HCT116 (cell line): ENCODE measurements around the gene TMEM156. TPM values are rescaled to one million over a fixed set of nuclear protein-coding genes. Genes with fewer than 3 reads are reported as not detected.

Source experiments
- ATAC-seq: fragments of 200-7000 bp; cut with Tn5 transposase; 2 replicates; pipeline ENCODE4 v1.9.1; 2020; ENCODE audit warnings: mild to moderate bottlenecking, moderate library complexity
- BruUV-seq: library from RNA; stranded (reverse); fragments of 400-500 nt; replicated peaks from 2 replicates; lab custom pipeline; 2021; lab: Mats Ljungman, UMichigan
- CTCF ChIA-PET: fragments of 300-600 bp; sonication (Branson Sonifier 250); formaldehyde crosslinking; loops from one replicate; lab custom pipeline; 2021; ENCODE audit warnings: antibody characterized with exemption; lab: Charles Lee
- POLR2A ChIA-PET: fragments of 300-600, 350-600 bp; sonication (Branson Sonifier 250); formaldehyde crosslinking; loops from one replicate; lab custom pipeline; 2021; ENCODE audit warnings: antibody characterized with exemption; lab: Charles Lee
- RAD21 ChIA-PET, 2 experiments: fragments of 300-600 bp; sonication (Branson Sonifier 250); formaldehyde crosslinking; loops; one replicate each; lab custom pipeline; 2023; ENCODE audit warnings: low total read pairs in 2 of 2; ENCODE audit not compliant: uncharacterized antibody in 2 of 2, unreplicated experiment in 2 of 2, low non-redundant PET in 1 of 2; lab: Charles Lee
- DNase-seq: peaks from one replicate; pipeline ENCODE4 v3.0.0-alpha.2; 2010; ENCODE audit warnings: low read depth, low spot score
- H2AFZ ChIP-seq: fragments of 200-600 bp; shearing (Covaris generic), sonication (generic); 2 replicates; pipeline ENCODE4 v1.6.1; 2017; ENCODE audit warnings: low read depth, mixed run types, mixed read lengths, antibody characterized with exemption, low read length; ENCODE audit not compliant: poor library complexity, severe bottlenecking
- H3K27ac ChIP-seq: 2 replicates; pipeline ENCODE4 v1.5.1; 2012; ENCODE audit warnings: low read depth, low read length
- H3K27me3 ChIP-seq: fragments of 200-600 bp; sonication (generic); 2 replicates; pipeline ENCODE4 v1.6.1; 2016; ENCODE audit warnings: mixed run types, low read length, mixed read lengths; ENCODE audit not compliant: insufficient read depth
- H3K36me3 ChIP-seq, 2 experiments: fragments of 200-500 bp in 1 of 2; fragments of 200-600 bp in 1 of 2; sonication (Bioruptor generic) in 1 of 2; sonication (generic) in 1 of 2; 2 replicates each; pipeline versions ENCODE4 v1.5.1 to v1.6.1; 2014 to 2016; ENCODE audit warnings: low read length in 2 of 2, inconsistent platforms in 1 of 2, mixed read lengths in 1 of 2, mixed run types in 1 of 2; ENCODE audit not compliant: insufficient read depth in 2 of 2, control insufficient read depth in 1 of 2
- H3K4me1 ChIP-seq, 2 experiments: fragments of 200-600 bp in 1 of 2; sonication (generic) in 1 of 2; 2 replicates each; pipeline versions ENCODE4 v1.5.1 to v1.6.1; 2012 to 2017; ENCODE audit warnings: low read length in 2 of 2, inconsistent platforms in 1 of 2, mild to moderate bottlenecking in 1 of 2, mixed read lengths in 1 of 2, mixed run types in 1 of 2, moderate library complexity in 1 of 2; ENCODE audit not compliant: insufficient read depth in 2 of 2, control insufficient read depth in 1 of 2
- H3K4me2 ChIP-seq: fragments of 200-600 bp; sonication (generic); 2 replicates; pipeline ENCODE4 v1.6.1; 2017; ENCODE audit warnings: mixed run types, low read length, mixed read lengths
- H3K4me3 ChIP-seq, 2 experiments: fragments of 200-600 bp in 1 of 2; sonication (generic) in 1 of 2; replicated peaks in 1 of 2; 2 replicates each; pipeline ENCODE4 v1.5.1; 2011 to 2016; ENCODE audit warnings: low read length in 2 of 2, control low read depth in 1 of 2, low read depth in 1 of 2, mild to moderate bottlenecking in 1 of 2, mixed read lengths in 1 of 2, mixed run types in 1 of 2
- H3K79me2 ChIP-seq: fragments of 200-600 bp; sonication (generic); 2 replicates; pipeline ENCODE4 v1.6.1; 2017; ENCODE audit warnings: mild to moderate bottlenecking, mixed run types, low read length, moderate library complexity, mixed read lengths; ENCODE audit not compliant: insufficient read depth
- H3K9ac ChIP-seq: fragments of 200-600 bp; sonication (generic); 2 replicates; pipeline ENCODE4 v1.6.1; 2016; ENCODE audit warnings: low read length, mixed read lengths
- H3K9me2 ChIP-seq: fragments of 200-600 bp; sonication (generic), shearing (Covaris generic); 2 replicates; pipeline ENCODE4 v1.6.1; 2017; ENCODE audit warnings: mixed run types, mild to moderate bottlenecking, moderate library complexity; ENCODE audit not compliant: insufficient read depth
- H3K9me3 ChIP-seq, 2 experiments: fragments of 200-500 bp in 1 of 2; fragments of 200-600 bp in 1 of 2; sonication (Bioruptor generic) in 1 of 2; sonication (generic) in 1 of 2; 2 replicates each; pipeline ENCODE4 v1.6.1; 2014 to 2017; ENCODE audit warnings: low read length in 2 of 2, mixed read lengths in 2 of 2, inconsistent platforms in 1 of 2, low read depth in 1 of 2, mild to moderate bottlenecking in 1 of 2, mixed run types in 1 of 2, moderate library complexity in 1 of 2; ENCODE audit not compliant: control insufficient read depth in 1 of 2, insufficient read depth in 1 of 2
- H4K20me1 ChIP-seq: fragments of 200-600 bp; sonication (generic), shearing (Covaris generic); 2 replicates; pipeline ENCODE4 v1.6.1; 2017; ENCODE audit warnings: mixed run types, mild to moderate bottlenecking, moderate library complexity; ENCODE audit not compliant: insufficient read depth
- ATF3 ChIP-seq: IDR thresholded peaks from 2 replicates; pipeline ENCODE4 v1.6.1; 2012
- CEBPB ChIP-seq: IDR thresholded peaks from 2 replicates; pipeline ENCODE4 v1.6.1; 2012; ENCODE audit warnings: low read depth
- ELF1 ChIP-seq: IDR thresholded peaks from 2 replicates; pipeline ENCODE4 v1.6.1; 2012; ENCODE audit warnings: low read depth, borderline replicate concordance
- RAD21 ChIP-seq: IDR thresholded peaks from 2 replicates; pipeline ENCODE4 v1.6.1; 2012; ENCODE audit warnings: low read depth, mild to moderate bottlenecking
- REST ChIP-seq: IDR thresholded peaks from 2 replicates; pipeline ENCODE4 v1.6.1; 2012; ENCODE audit warnings: low read depth
- SIN3A ChIP-seq: IDR thresholded peaks from 2 replicates; pipeline ENCODE4 v1.6.1; 2012; ENCODE audit warnings: low read depth
- SP1 ChIP-seq: IDR thresholded peaks from 2 replicates; pipeline ENCODE4 v1.6.1; 2012; ENCODE audit warnings: low read depth
- TCF7L2 ChIP-seq: IDR thresholded peaks from 2 replicates; pipeline ENCODE4 v1.7.0; 2011; ENCODE audit warnings: borderline replicate concordance, inconsistent platforms; ENCODE audit not compliant: insufficient read depth, insufficient read length; ENCODE audit errors: extremely low read depth
- ZBTB33 ChIP-seq: IDR thresholded peaks from 2 replicates; pipeline ENCODE4 v1.6.1; 2011; ENCODE audit warnings: mild to moderate bottlenecking, low read length, moderate library complexity; ENCODE audit not compliant: insufficient replicate concordance; ENCODE audit errors: extremely low read depth
- ZNF274 ChIP-seq: fragments of 200-500 bp; sonication (Bioruptor generic); IDR thresholded peaks from 2 replicates; pipeline ENCODE4 v1.6.1; 2014; ENCODE audit warnings: mild to moderate bottlenecking, low read depth, low read length, inconsistent platforms
- intact Hi-C: fragments of 100-400 bp; cut with micrococcal nuclease; formaldehyde crosslinking; loops from 2 replicates; pipeline ENCODE4 v1.10.0; 2022
- total RNA-seq: library from RNA; stranded (reverse); gene quantifications from one replicate; pipeline ENCODE4 v1.2.1, GENCODE V29; 2021; ENCODE audit not compliant: unreplicated experiment
- TF ChIP-seq, protein P1 (sequence below), 3 experiments: fragments of 200-600 bp in 1 of 3; sonication (generic) in 1 of 3; IDR thresholded peaks in 2 of 3; conservative IDR thresholded peaks in 1 of 3; 2 replicates each; pipeline ENCODE4 v1.5.1; 2012 to 2017; ENCODE audit warnings: low read depth in 2 of 3, low read length in 2 of 3, antibody characterized with exemption in 1 of 3, borderline replicate concordance in 1 of 3, control low read depth in 1 of 3, mild to moderate bottlenecking in 1 of 3, mixed read lengths in 1 of 3, mixed run types in 1 of 3, moderate library complexity in 1 of 3; ENCODE audit not compliant: insufficient read depth in 1 of 3

TMEM156 gene
- total RNA-seq, 1 experiment from 2014 or later, result 0.22 TPM

DNA sequence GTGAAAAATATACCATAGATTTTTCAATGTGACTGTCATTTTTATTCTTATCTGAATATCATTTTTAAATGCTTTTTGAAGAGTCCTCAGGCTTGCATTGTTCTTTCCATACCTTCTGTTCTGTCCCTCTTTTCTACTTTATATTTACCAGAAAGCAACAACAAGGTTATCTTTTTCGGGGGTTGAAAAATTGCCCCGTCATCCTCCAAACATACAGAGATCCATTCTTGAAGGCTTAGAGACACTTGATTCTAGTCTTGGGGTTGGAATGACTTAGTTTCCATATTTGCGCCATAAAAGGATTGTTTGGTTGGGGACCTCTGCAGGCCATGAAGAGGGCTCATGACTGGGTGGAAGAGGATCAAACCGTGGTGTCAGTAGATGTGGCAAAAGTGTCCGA lies 101.1 kb downstream of the TMEM156 start:
- Histone ChIP-seq H3K27me3 (no peaks in the 10 kb centered on the region), H3K9me2 (no peaks in the 10 kb centered on the region), H3K27ac (no peak overlapping the region), H3K79me2 (no peaks in the 10 kb centered on the region), H3K9me3 (no peaks in the 10 kb centered on the region), H3K9ac (no peak overlapping the region), H3K4me3 (no peak overlapping the region), H2AFZ (no peak overlapping the region), H3K36me3 (peaks cover 0 to 16% of the 10 kb centered on the region in 2 experiments; a peak in 2 of 4 replicates), H4K20me1 (no peaks in the 10 kb centered on the region), H3K4me1 (no peaks in the 10 kb centered on the region), H3K4me2 (no peak overlapping the region)
- ChIA-PET RAD21 (no interaction called here), POLR2A (no interaction called here), CTCF (no interaction called here)
- TF ChIP-seq RAD21, result no peak
- no peak for TF ChIP-seq ATF3
- no peak for TF ChIP-seq SIN3A
- no peak for TF ChIP-seq ZBTB33
- DNase-seq (no peak), ATAC-seq (no peak)
- no TSS peak for BruUV-seq
- intact Hi-C loops, result no loop called here

- peaks cover 0 to 13% of the 10 kb centered on the region in 2 experiments; a peak in 2 of 4 replicates for H3K36me3 ChIP-seq
- TF ChIP-seq SP1 (no peak), ZNF274 (no peak), REST (no peak), ELF1 (no peak), CEBPB (no peak), TCF7L2 (no peak)
- TF ChIP-seq, protein P1, sequence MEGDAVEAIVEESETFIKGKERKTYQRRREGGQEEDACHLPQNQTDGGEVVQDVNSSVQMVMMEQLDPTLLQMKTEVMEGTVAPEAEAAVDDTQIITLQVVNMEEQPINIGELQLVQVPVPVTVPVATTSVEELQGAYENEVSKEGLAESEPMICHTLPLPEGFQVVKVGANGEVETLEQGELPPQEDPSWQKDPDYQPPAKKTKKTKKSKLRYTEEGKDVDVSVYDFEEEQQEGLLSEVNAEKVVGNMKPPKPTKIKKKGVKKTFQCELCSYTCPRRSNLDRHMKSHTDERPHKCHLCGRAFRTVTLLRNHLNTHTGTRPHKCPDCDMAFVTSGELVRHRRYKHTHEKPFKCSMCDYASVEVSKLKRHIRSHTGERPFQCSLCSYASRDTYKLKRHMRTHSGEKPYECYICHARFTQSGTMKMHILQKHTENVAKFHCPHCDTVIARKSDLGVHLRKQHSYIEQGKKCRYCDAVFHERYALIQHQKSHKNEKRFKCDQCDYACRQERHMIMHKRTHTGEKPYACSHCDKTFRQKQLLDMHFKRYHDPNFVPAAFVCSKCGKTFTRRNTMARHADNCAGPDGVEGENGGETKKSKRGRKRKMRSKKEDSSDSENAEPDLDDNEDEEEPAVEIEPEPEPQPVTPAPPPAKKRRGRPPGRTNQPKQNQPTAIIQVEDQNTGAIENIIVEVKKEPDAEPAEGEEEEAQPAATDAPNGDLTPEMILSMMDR (IDR thresholded peaks at IDR 0.05 in 2 of 3, conservative IDR thresholded peaks at IDR 0.05 in 1 of 3; ENCODE audit: borderline replicate concordance in 1 of 3, insufficient read depth in 1 of 3, low read depth in 2 of 3, low read length in 2 of 3), result no peak
Observed at GRCh38 chr4:38930707-38931106, 101.5 kb downstream of the TMEM156 start.

More at GRCh38 chr4:38930707-38931106, 101.5 kb downstream of the TMEM156 start:
- no peak for DNase-seq
- no peaks in the 10 kb centered on the region for H4K20me1 ChIP-seq
- intact Hi-C loops, result no loop called here
- ChIA-PET POLR2A (no interaction called here), RAD21 (no interaction called here), CTCF (no interaction called here)
- H3K27me3 ChIP-seq, result no peaks in the 10 kb centered on the region
- no peaks in the 10 kb centered on the region for H3K9me3 ChIP-seq
- no peaks in the 10 kb centered on the region for H3K79me2 ChIP-seq
- no peak overlapping the region for H2AFZ ChIP-seq
- no peak overlapping the region for H3K4me3 ChIP-seq
- no peak overlapping the region for H3K27ac ChIP-seq
- H3K9ac ChIP-seq, result no peak overlapping the region
- H3K4me1 ChIP-seq, result no peaks in the 10 kb centered on the region
- no peaks in the 10 kb centered on the region for H3K9me2 ChIP-seq
- no peak for ATAC-seq
- no TSS peak for BruUV-seq
- H3K4me2 ChIP-seq, result no peak overlapping the region
